Epithelial cell of proximal tubule (primary cell): Measurements from ENCODE around the gene EYA2. TPM values are rescaled to one million over a fixed set of nuclear protein-coding genes. Genes with fewer than 3 reads are reported as not detected.

Source experiments
- DNase-seq: peaks from one replicate; pipeline ENCODE4 v3.0.0-alpha.2; 2011; ENCODE audit warnings: low read depth
- H3K4me3 ChIP-seq: 2 replicates; pipeline ENCODE4 v1.5.1; 2011; ENCODE audit warnings: low read depth, mild to moderate bottlenecking, low read length
- CTCF ChIP-seq: conservative IDR thresholded peaks from 2 replicates; pipeline ENCODE4 v1.5.1; 2012; ENCODE audit warnings: low read depth, mild to moderate bottlenecking, low read length
- total RNA-seq: library from RNA; depleted of rRNA; stranded (reverse); fragments of >200 nt; gene quantifications from 2 replicates; pipeline ENCODE4 v1.2.3, GENCODE V29; 2015

Gene EYA2
- total RNA-seq, 1 donor from 2014 or later, result not detected

GRCh38 chr20:47188540-47188939, 293.9 kb downstream of the EYA2 start:
- no peak for TF ChIP-seq CTCF
- no peak overlapping the region for H3K4me3 ChIP-seq
- no peak for DNase-seq

GRCh38 chr20:47189060-47189459, 294.4 kb downstream of the EYA2 start:
- no peak for TF ChIP-seq CTCF
- DNase-seq, result no peak
- no peak overlapping the region for H3K4me3 ChIP-seq

- no peak for TF ChIP-seq CTCF
- no peak for DNase-seq
- H3K4me3 ChIP-seq, result no peak overlapping the region
Observed at GRCh38 chr20:47191074-47191673, 296.5 kb downstream of the EYA2 start.

DNA sequence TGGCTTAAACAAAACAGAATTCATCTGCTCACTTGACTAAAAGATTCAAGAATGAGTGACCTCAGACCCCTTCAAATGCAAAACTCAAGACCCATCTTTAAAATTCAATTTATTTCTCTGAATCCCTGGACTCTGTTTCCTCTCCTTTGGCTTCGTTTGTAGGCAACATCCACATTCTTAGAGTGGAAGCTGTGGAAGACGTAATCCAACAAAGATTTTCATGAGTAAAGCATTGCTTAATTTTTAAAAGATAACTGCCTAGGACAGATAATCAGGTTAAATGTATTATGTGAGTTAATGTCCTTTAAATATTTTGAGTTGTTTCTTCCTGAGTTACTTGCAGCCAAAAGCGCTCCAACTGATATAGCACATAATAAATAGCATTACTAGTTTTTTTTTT, 297.3 kb downstream of the EYA2 start:
- no peak for TF ChIP-seq CTCF
- no peak for DNase-seq

GRCh38 chr20:47195573-47195972, 300.9 kb downstream of the EYA2 start:
- no peak overlapping the region for H3K4me3 ChIP-seq
- DNase-seq, result no peak
- no peak for TF ChIP-seq CTCF

More for the DNA sequence above, 297.3 kb downstream of the EYA2 start:
- H3K4me3 ChIP-seq, result no peak overlapping the region

GRCh38 chr20:47196091-47197081, 301.7 kb downstream of the EYA2 start:
- no peak for DNase-seq
- H3K4me3 ChIP-seq, result no peak overlapping the region
- TF ChIP-seq CTCF, result peak; percentile 96

DNA sequence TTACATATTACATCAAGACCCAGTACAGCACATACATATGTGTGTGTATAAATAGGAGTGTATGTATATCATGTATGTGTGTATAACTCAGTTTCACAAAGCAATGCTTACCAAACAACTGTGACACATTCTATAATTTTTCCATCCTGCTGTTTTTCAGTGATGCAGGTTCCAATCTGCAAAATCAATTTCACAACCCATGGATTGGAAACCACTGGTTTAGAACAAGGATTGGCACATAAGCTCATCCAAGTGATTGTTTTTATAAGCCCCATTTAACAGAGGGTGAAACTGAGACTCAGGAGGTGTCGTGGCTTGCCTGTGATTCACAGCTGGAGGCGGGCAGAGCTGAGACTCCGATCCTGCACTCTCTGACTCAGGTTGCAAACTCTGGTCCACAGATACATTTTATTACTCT, 303.6 kb downstream of the EYA2 start:
- no peak for DNase-seq
- TF ChIP-seq CTCF, result no peak
- no peak overlapping the region for H3K4me3 ChIP-seq
